22Rv1 (cell line): ENCODE measurements around the gene POU5F1.

ENCODE experiments used
- ZFX ChIP-seq: fragments of 450-650 bp; IDR thresholded peaks from 2 replicates; pipeline ENCODE4 v1.6.1; 2017; ENCODE audit warnings: antibody characterized with exemption, borderline replicate concordance
- TF ChIP-seq, protein P1 (sequence below): fragments of 450-650 bp; IDR thresholded peaks from 2 replicates; pipeline ENCODE4 v1.5.1; 2017; ENCODE audit warnings: mild to moderate bottlenecking

DNA sequence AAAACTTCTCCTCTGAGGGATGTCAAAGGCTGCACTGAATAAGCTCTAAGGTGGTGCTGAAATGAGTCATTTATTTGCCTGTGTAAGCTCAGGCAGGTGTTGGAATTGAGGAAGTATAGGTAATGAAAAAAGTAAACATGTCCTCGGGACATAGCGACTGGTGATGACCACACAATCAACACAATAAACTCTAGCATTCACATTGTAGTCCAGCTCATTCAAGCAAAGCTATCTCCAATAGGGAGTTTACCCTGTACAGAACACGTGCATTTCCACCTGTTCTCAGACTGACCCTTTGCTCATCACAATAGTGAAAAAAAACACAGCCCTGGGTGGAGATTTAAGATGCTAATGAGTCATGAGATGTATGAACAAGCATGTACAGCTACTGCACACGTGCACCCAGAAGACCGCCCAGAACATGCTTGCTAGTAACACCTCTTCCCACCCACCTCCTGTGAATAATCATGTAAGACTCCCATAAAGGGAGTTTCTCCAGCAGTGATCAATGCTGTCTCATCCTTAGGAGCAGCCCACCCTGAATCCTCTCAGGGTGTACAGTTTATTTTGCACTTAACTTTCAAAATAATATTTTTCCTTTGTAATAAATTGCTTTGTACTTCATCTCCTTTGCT, 33.0 kb upstream of the POU5F1 start:
- TF ChIP-seq, protein P1, sequence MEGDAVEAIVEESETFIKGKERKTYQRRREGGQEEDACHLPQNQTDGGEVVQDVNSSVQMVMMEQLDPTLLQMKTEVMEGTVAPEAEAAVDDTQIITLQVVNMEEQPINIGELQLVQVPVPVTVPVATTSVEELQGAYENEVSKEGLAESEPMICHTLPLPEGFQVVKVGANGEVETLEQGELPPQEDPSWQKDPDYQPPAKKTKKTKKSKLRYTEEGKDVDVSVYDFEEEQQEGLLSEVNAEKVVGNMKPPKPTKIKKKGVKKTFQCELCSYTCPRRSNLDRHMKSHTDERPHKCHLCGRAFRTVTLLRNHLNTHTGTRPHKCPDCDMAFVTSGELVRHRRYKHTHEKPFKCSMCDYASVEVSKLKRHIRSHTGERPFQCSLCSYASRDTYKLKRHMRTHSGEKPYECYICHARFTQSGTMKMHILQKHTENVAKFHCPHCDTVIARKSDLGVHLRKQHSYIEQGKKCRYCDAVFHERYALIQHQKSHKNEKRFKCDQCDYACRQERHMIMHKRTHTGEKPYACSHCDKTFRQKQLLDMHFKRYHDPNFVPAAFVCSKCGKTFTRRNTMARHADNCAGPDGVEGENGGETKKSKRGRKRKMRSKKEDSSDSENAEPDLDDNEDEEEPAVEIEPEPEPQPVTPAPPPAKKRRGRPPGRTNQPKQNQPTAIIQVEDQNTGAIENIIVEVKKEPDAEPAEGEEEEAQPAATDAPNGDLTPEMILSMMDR, result no peak
- TF ChIP-seq ZFX, result no peak
